GM21723 (cell line): ENCODE results near the gene RRP36.

Experiments
- ATAC-seq: cut with Tn5 transposase; IDR thresholded peaks from one replicate; pipeline ENCODE4 v1.9.1; 2021; ENCODE audit warnings: mild to moderate bottlenecking, moderate library complexity; ENCODE audit not compliant: unreplicated experiment

RRP36 gene

DNA sequence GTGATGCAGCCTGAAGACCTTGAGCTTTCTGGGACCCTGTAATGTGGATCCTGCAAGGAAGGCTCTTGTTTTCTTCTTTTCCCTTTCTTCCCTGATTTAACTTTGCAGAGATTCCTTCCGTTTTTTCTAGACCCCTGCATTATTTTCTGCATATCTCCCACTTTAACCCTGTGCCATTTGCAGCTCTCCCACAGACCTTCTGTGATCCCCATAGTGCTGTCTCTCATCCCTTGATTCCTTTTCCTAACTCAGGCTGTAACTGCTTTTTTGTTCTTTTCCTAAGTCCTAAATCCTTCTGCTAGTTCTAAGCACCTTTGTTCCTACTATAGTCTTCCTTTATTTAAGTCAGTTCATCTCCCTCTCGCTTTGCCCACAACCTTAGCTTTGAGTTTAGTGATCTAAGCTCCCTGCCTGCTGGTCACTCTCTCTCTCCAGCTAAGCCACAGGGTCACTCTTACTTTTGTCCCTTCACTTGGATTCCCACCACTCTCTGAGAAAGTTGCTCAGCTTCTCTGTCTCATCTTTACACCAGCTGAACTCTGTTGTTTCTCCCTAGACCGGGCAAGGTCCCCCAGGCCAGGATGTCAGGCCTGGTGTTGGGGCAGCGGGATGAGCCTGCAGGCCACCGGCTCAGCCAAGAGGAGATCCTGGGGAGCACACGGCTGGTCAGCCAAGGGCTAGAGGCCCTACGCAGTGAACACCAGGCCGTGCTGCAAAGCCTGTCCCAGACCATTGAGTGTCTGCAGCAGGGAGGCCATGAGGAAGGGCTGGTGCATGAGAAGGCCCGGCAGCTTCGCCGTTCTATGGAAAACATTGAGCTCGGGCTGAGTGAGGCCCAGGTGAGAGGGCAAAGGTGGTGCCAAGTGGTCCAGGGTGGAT is 39.6 kb downstream of the RRP36 start:
- no peak for ATAC-seq

DNA sequence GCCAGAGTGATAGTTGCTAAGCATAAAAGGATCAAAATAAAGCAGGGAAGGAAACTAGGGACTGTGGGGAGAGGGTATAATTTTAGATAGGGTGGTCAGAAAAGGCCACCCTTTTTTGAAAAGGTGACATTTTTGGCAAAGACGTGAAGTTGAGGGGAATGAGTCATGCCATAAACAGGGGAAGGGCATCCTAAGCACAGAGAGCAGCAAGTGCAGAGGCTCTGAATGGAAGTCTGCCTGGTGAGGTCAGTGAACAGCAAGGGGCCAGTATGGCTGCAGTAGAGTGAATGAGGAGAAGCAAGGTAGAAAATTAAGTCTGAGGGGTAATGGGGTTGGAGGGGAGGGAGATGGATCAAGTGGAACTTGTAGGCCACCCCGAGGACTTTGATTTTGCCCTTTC is 40.4 kb downstream of the RRP36 start:
- ATAC-seq = no peak

DNA sequence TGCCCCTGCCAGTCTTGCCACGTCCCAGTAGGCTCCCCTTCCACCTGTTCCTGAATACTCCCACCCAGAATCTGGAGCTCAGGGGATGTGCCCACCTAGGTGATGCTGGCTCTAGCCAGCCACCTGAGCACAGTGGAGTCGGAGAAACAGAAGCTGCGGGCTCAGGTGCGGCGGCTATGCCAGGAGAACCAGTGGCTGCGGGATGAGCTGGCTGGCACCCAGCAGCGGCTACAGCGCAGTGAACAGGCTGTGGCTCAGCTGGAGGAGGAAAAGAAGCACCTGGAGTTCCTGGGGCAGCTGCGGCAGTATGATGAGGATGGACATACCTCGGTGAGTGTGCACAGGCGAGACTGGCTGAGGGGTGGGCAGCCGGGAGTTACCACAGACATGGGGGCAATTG is 41.4 kb downstream of the RRP36 start:
- no peak for ATAC-seq

- ATAC-seq = no peak
Observed at GRCh38 chr6:43070028-43070632, 48.7 kb downstream of the RRP36 start.

DNA sequence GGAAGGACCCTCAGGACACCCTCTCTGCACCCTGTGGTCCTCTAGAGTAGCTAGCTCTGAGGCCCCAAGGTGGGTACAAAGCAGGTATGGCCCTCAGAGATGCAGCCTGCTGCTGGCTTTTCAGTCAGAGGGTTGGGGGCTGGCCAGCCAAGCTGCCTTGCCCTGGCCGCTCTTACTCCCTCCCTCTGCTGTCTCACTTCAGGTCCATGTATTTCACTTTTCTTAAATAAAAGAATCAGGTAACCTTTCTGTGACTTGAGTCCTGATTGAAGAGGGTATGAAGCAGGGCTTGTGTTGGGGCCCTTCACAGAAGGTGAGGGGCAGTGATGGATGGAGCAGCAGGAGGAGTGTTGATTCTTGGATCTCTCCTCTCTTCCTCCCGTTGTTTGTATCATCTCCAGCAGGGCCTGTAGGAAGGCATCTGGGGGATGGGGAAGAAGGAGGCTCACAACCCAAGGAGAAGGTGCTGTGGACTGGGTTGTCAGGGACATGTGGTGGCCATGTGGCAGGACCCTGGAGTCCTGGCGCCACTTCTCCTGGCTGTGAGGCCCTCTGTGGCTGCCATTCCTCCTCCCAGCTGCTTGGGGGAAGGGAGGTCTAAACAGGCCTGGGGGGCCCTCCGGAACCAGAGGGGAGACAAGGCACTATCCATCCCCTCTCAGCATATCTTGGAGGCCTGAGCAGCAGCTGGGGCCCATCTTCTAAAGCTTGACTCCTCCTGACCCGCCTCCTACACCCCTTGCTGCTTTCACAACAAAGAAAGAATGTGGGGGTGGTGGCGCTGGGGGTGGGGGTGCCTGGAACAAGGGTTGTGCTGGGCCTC is 53.6 kb downstream of the RRP36 start:
- no peak for ATAC-seq

DNA sequence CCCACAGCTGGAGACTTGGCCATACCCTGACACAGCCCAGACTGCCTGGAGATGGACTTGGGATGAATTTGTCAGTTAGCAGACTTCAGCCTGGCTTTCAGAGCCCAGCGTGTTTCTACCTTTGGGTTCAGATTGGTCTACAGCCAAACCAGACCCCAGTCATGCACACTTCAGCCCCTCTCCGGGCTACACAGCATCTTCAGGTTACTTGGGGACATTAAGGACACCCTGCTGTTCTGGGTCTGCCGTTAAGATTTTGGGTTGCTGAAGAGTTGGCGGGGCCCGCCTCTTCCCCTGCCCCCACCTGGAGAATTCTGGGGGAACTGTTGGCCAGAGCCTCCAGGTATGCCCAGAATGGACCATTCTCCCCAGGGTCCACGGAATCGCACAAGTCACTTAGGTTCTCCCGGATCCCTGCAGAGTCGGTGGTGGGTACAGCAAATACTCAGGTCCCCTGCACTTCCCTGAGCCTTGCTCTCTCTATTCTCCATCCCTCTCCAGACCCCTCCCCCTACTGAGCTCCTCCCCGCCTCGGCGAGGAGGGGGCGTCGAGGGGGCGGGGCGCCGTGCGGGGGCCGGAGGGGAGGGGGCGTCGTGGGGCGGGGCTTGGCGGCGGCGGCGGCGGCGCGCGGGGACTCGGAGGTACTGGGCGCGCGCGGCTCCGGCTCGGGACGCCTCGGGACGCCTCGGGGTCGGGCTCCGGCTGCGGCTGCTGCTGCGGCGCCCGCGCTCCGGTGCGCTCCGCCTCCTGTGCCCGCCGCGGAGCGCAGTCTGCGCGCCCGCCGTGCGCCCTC is 54.4 kb downstream of the RRP36 start, which contains the start of gene PTK7:
TSS of gene PTK7 (plus strand) at position 645 of the 794 bp plus-strand sequence. CDS start 175 bp downstream, outside the sequence.
- ATAC-seq = no peak

DNA sequence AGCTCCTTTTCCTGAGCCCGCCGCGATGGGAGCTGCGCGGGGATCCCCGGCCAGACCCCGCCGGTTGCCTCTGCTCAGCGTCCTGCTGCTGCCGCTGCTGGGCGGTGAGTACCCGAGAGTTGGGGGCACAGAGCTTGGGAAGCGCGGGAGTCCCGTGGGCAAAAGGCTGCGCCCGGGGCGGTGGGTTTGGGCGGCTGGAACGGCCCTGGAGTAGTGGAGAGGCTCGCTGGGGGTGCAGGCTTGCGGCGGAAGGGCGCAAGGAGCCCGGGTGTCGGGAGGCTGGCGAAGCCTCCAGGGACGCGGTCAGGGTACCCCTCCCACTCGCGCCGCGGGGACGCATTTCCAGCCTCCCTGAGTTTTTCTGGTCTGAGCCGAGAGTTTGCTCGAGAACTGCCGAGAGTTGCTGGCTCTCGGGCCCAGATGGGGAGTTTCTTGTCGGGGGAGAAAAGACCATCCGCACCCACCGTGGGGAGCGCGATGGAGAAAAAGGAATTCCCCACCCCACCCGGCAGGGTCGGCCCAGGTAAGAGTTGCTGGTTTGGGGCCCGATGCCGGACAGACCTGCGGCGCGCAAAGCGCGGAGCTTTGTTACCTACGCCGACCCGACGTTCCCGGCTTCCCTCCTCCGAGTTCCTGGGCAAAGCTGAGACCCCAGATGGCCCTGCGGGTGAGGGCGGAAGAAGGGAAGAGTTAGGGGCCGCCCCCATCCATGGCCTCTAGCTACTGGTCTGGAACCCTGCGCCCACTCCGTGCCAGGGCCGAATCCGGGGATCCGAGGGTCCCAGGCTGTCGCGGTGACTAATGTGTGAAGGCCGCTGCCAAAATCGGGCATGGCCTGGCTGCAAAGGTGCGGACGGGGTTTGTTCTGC is 55.3 kb downstream of the RRP36 start:
- ATAC-seq = no peak

- no peak for ATAC-seq
Observed at GRCh38 chr6:43077333-43077809, 55.9 kb downstream of the RRP36 start.

GRCh38 chr6:43077981-43078511 is 56.6 kb downstream of the RRP36 start:
- no peak for ATAC-seq

GRCh38 chr6:43078691-43079090 is 57.3 kb downstream of the RRP36 start:
- ATAC-seq = no peak
